OCI-LY3 (cell line): ENCODE measurements around the gene WTAP.

ENCODE experiments used
- H2AFZ ChIP-seq: fragments of 200-600, 300-600 bp; shearing (Covaris generic); 2 replicates; pipeline ENCODE4 v1.6.0; 2014; ENCODE audit warnings: antibody characterized with exemption, low read depth, low read length
- H3K27ac ChIP-seq: fragments of 200-600, 300-600 bp; sonication (generic); 2 replicates; pipeline ENCODE4 v1.5.1; 2014; ENCODE audit warnings: mild to moderate bottlenecking, low read length, moderate library complexity, mixed read lengths
- H3K27me3 ChIP-seq: fragments of 200-600, 300-600 bp; sonication (generic); 2 replicates; pipeline ENCODE4 v1.6.1; 2014; ENCODE audit warnings: low read depth, low read length, mixed read lengths
- H3K36me3 ChIP-seq: fragments of 200-600, 300-600 bp; sonication (generic); replicated peaks from 2 replicates; pipeline ENCODE3; 2014; ENCODE audit warnings: low read depth, low read length, mixed read lengths
- H3K4me1 ChIP-seq: fragments of 300-600, 200-600 bp; sonication (generic); 2 replicates; pipeline ENCODE4 v1.6.1; 2014; ENCODE audit warnings: low read length, mixed read lengths
- H3K4me2 ChIP-seq: fragments of 200-600, 300-600 bp; sonication (generic); 2 replicates; pipeline ENCODE4 v1.6.1; 2014; ENCODE audit warnings: low read length, mixed read lengths
- H3K4me3 ChIP-seq: fragments of 300-600, 200-600 bp; sonication (generic); 2 replicates; pipeline ENCODE4 v1.5.1; 2014; ENCODE audit warnings: antibody characterized with exemption, mild to moderate bottlenecking, low read length, moderate library complexity
- H3K79me2 ChIP-seq: fragments of 300-600, 200-600 bp; shearing (Covaris generic); 2 replicates; pipeline ENCODE4 v1.6.1; 2014; ENCODE audit warnings: mild to moderate bottlenecking, low read length, mixed read lengths
- H3K9ac ChIP-seq: fragments of 300-600, 200-600 bp; shearing (Covaris generic); 2 replicates; pipeline ENCODE4 v1.6.0; 2014; ENCODE audit warnings: mild to moderate bottlenecking, low read length, moderate library complexity
- H3K9me3 ChIP-seq: fragments of 200-600, 300-600 bp; shearing (Covaris generic); 2 replicates; pipeline ENCODE4 v1.6.1; 2014; ENCODE audit warnings: low read length, mixed read lengths; ENCODE audit not compliant: insufficient read depth
- H4K20me1 ChIP-seq: fragments of 200-600, 300-600 bp; sonication (generic); 2 replicates; pipeline ENCODE4 v1.6.1; 2016; ENCODE audit warnings: low read length, mixed read lengths; ENCODE audit not compliant: insufficient read depth
- EZH2phosphoT487 ChIP-seq: fragments of 200-600 bp; shearing (Covaris generic); IDR thresholded peaks from 2 replicates; pipeline ENCODE4 v1.6.1; 2018; ENCODE audit warnings: antibody characterized with exemption, mixed run types, low read depth
- TF ChIP-seq, protein P1 (sequence below): fragments of 200-600, 300-600 bp; sonication (generic); IDR thresholded peaks from 2 replicates; pipeline ENCODE4 v1.5.1; 2014; ENCODE audit warnings: antibody characterized with exemption, low read length, low read depth

WTAP gene

DNA sequence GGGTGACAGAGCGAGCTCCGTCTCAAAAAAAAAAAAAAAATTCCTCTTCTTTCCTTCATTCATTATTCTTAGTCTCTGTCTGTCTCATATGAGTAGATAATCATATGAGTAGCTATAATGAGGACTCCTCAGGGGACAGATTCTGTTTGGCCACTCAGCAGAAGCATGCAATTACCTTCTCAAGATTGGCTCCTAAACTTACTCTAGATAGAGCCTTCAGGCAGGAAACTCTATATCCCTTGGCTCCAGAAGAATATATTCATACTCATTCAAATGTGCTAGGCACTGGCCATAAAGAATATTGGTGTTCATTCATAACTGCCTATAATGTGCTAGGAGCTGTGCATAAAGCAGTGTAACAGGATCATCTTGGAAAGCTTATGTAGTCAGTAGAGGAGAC lies 32.3 kb downstream of the WTAP start:
- H3K9me3 ChIP-seq = no peaks in the 10 kb centered on the region
- TF ChIP-seq, protein P1, sequence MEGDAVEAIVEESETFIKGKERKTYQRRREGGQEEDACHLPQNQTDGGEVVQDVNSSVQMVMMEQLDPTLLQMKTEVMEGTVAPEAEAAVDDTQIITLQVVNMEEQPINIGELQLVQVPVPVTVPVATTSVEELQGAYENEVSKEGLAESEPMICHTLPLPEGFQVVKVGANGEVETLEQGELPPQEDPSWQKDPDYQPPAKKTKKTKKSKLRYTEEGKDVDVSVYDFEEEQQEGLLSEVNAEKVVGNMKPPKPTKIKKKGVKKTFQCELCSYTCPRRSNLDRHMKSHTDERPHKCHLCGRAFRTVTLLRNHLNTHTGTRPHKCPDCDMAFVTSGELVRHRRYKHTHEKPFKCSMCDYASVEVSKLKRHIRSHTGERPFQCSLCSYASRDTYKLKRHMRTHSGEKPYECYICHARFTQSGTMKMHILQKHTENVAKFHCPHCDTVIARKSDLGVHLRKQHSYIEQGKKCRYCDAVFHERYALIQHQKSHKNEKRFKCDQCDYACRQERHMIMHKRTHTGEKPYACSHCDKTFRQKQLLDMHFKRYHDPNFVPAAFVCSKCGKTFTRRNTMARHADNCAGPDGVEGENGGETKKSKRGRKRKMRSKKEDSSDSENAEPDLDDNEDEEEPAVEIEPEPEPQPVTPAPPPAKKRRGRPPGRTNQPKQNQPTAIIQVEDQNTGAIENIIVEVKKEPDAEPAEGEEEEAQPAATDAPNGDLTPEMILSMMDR = no peak
- no peak for TF ChIP-seq EZH2phosphoT487
- peaks cover 40% of the 10 kb centered on the region for H3K36me3 ChIP-seq
- no peak overlapping the region for H2AFZ ChIP-seq
- H4K20me1 ChIP-seq = no peaks in the 10 kb centered on the region
- peaks cover 32% of the 10 kb centered on the region for H3K79me2 ChIP-seq
- H3K4me3 ChIP-seq = no peak overlapping the region
- H3K4me2 ChIP-seq = no peak overlapping the region
- H3K9ac ChIP-seq = no peak overlapping the region
- no peaks in the 10 kb centered on the region for H3K27me3 ChIP-seq
- H3K27ac ChIP-seq = no peak overlapping the region
- H3K4me1 ChIP-seq = peaks cover 12% of the 10 kb centered on the region

DNA sequence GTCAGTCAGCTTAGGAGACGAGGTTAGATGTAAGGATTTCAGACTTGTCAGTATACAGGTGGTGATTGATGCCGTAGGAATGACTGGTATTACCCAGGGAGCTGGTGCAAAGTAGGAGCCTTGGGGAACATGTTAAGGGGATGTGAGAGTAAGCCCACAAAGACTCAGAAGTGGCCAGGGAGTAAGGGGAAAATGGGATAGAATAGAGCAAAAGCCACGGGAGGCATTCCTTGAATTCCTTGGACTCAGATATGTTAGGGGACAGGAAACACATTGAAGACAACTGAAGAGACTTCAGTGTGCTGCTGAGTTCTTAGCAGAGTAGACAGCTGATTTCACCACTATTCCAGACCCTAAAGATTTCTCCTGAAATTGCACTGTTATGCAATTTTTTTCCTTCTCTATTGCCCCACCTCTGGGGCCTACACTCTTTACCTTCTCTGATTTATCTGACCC lies 33.3 kb downstream of the WTAP start:
- Histone ChIP-seq H3K36me3 (peaks cover 35% of the 10 kb centered on the region), H2AFZ (no peak overlapping the region), H3K9ac (peak overlapping the region; percentile 70; the same call in 1 of the 2 replicates)

DNA sequence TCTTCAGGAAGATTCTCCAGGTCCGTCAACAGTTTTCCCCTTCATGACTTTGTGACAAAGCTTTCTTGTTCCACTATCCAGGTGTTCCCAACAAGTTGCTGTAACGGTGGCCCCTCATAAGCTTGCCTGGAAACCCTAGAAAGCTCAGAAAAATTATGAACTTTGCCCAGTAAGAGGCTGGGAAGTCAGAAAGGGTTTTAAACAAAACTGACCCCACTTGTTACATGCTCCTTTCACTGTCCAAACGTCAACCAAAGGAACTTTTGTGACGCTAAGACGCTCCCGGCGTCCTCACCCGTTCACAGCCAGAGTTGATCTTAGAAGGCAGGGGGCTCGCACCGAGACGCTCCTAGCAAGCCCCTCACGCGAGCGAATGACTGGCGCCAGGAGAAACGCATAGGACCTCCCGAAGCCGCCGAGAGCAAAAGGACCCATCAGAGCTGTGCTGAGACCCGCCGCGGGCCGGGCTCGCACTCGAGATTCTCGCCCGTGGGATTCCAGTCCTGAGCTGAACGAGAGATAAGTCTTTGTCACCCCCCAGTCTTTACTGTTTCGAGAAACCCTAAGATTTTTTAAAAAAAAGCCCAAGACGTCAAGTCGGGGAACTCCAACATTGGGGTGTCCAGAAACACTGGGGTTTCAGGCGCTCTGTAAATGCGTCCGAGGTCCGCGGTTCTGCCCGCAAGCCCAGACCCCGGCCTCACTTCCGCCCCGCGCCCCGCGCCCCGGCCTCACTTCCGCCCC lies 34.0 kb downstream of the WTAP start:
- Histone ChIP-seq H3K4me2 (peak overlapping the region; percentile 80), H2AFZ (no peak overlapping the region), H3K79me2 (peaks cover 25% of the 10 kb centered on the region), H3K9me3 (no peaks in the 10 kb centered on the region), H3K27me3 (no peaks in the 10 kb centered on the region), H3K27ac (peak overlapping the region; percentile 98), H3K36me3 (peaks cover 35% of the 10 kb centered on the region), H3K9ac (peak overlapping the region; percentile 70), H3K4me1 (peaks cover 12% of the 10 kb centered on the region), H4K20me1 (no peaks in the 10 kb centered on the region), H3K4me3 (peak overlapping the region; percentile 99)
- TF ChIP-seq EZH2phosphoT487 = no peak
- TF ChIP-seq, protein P1 = no peak

More for the DNA sequence above, 33.3 kb downstream of the WTAP start:
- H3K9me3 ChIP-seq = no peaks in the 10 kb centered on the region
- peak overlapping the region; percentile 98 for H3K27ac ChIP-seq
- H3K4me3 ChIP-seq = peak overlapping the region; percentile 99
- H4K20me1 ChIP-seq = no peaks in the 10 kb centered on the region
- no peaks in the 10 kb centered on the region for H3K27me3 ChIP-seq
- peaks cover 12% of the 10 kb centered on the region for H3K4me1 ChIP-seq
- H3K4me2 ChIP-seq = peak overlapping the region; percentile 80
- peaks cover 25% of the 10 kb centered on the region for H3K79me2 ChIP-seq
- no peak for TF ChIP-seq EZH2phosphoT487
- TF ChIP-seq, protein P1 = no peak

DNA sequence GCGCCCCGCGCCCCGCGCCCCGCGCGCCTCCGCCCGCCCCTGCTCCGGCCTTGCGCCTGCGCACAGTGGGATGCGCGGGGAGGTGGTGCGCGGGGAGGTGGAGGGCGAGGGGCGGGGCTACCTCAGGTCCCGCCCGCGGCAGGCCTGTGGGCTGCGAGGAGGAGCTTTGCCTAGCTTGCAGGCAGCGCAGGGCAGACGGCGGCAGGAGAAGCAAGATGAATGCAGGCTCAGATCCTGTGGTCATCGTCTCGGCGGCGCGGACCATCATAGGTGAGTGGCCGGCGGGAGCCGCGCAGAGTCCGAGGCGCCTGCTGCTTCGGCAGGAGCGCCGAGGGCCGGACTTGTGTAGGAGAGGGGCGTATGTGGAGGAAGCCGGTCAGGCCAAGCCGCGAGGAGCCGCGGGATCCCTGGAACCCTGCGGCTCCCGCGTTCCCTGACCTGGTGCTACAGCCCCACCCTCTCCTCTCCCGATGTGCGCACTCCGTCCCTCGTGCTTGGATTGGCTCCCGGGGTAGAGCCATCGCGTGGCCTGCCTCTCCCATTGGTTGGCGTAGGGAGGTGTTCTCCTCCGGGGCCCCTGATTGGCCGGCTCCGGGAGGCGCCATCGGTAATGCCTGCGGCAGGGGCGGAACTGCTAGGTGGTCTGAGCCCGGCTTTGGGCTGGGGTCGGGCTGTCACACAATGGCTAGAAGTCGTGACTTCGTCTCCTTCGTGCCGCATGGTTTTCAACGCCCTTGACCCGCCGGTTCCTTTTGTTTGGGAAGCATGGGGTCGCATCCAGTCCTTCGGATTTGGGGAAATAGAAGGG lies 34.8 kb downstream of the WTAP start, which contains the start of gene ACAT2:
TSS of gene ACAT2 (plus strand) at position 173 of the 808 bp plus-strand sequence. CDS start at position 216, 43 bp downstream.
- H3K9ac ChIP-seq = peak within 1 kb of the TSS; percentile 100
- peaks cover 35% of the 10 kb centered on the region for H3K36me3 ChIP-seq
- peaks cover 25% of the 10 kb centered on the region for H3K79me2 ChIP-seq

More for the DNA sequence above, 34.8 kb downstream of the WTAP start, which contains the start of gene ACAT2:
- Histone ChIP-seq H3K27me3 (no peaks in the 10 kb centered on the region), H2AFZ (0 out of 2 replicates have a peak within 1 kb of the TSS, but pooled peaks have one; percentile 68), H4K20me1 (no peaks in the 10 kb centered on the region), H3K4me2 (peak within 1 kb of the TSS; percentile 89), H3K27ac (peak within 1 kb of the TSS; percentile 98), H3K4me3 (peak within 1 kb of the TSS; percentile 99), H3K4me1 (peaks cover 12% of the 10 kb centered on the region), H3K9me3 (no peaks in the 10 kb centered on the region)
- TF ChIP-seq EZH2phosphoT487 = no peak
- TF ChIP-seq, protein P1 = no peak
